ENCODE results near the gene ABLIM2.

ABLIM2 gene

GRCh38 chr4:8063974-8064563 is 94.5 kb downstream of the ABLIM2 start:
- DNase-seq: no peak

GRCh38 chr4:8061573-8061972 is 97.0 kb downstream of the ABLIM2 start:
- DNase-seq: no peak

GRCh38 chr4:8061145-8061544 is 97.5 kb downstream of the ABLIM2 start:
- no peak for DNase-seq

GRCh38 chr4:8060632-8061031 is 98.0 kb downstream of the ABLIM2 start:
- no peak for DNase-seq

GRCh38 chr4:8058031-8058479 is 100.6 kb downstream of the ABLIM2 start:
- no peak for DNase-seq

GRCh38 chr4:8055206-8055605 is 103.4 kb downstream of the ABLIM2 start:
- no peak for DNase-seq

- DNase-seq: no peak
These were observed 104.7 kb downstream of the ABLIM2 start for GRCh38 chr4:8053688-8054449.

- DNase-seq: no peak
These were observed 106.4 kb downstream of the ABLIM2 start for GRCh38 chr4:8052160-8052691.

GRCh38 chr4:8051644-8052043 is 107.0 kb downstream of the ABLIM2 start:
- DNase-seq: no peak

GRCh38 chr4:8050555-8051206 is 107.9 kb downstream of the ABLIM2 start:
- no peak for DNase-seq

- DNase-seq: no peak
These were observed 108.4 kb downstream of the ABLIM2 start for GRCh38 chr4:8050180-8050554.

GRCh38 chr4:8048856-8049676 is 109.5 kb downstream of the ABLIM2 start:
- DNase-seq: no peak

GRCh38 chr4:8047837-8048678 is 110.6 kb downstream of the ABLIM2 start:
- no peak for DNase-seq

- no peak for DNase-seq
These were observed 111.6 kb downstream of the ABLIM2 start for GRCh38 chr4:8046925-8047541.

- DNase-seq: no peak
These were observed 112.7 kb downstream of the ABLIM2 start for GRCh38 chr4:8045909-8046308.

GRCh38 chr4:8044699-8045098 is 113.9 kb downstream of the ABLIM2 start:
- no peak for DNase-seq

- no peak for DNase-seq
These were observed 114.4 kb downstream of the ABLIM2 start for GRCh38 chr4:8044244-8044643.

- no peak for DNase-seq
These were observed 115.0 kb downstream of the ABLIM2 start for GRCh38 chr4:8043596-8043995.

- DNase-seq: no peak
These were observed 116.7 kb downstream of the ABLIM2 start for GRCh38 chr4:8041868-8042267.

GRCh38 chr4:8041172-8041571 is 117.4 kb downstream of the ABLIM2 start:
- DNase-seq: no peak

- DNase-seq: no peak
These were observed 118.0 kb downstream of the ABLIM2 start for GRCh38 chr4:8040607-8041006.

GRCh38 chr4:8039853-8040252 is 118.8 kb downstream of the ABLIM2 start:
- DNase-seq: no peak

Measured in NCI-H446 treated with DMSO at 0.1 percent for 48 hours (cell line).